Effector memory CD8-positive, alpha-beta T cell (primary cell): ENCODE data around the gene DCT.
"Not testable (repeated sequence)": the region's sequence is repeated elsewhere in the genome, so short reads cannot be mapped to it uniquely, and the experiment has no call there.

ENCODE experiments used
- ATAC-seq: fragments of 150-1000 bp; cut with Tn5 transposase; replicated peaks from 2 replicates; pipeline ENCODE4 v1.10.0; 2021; ENCODE audit warnings: mild to moderate bottlenecking, moderate library complexity
- DNase-seq, 3 experiments: peaks; one replicate each; pipeline ENCODE4 v3.0.0; 2021
- H3K27ac Mint-ChIP-seq, 2 donors: one replicate each; pipeline ENCODE4 v1.8.0; 2022; ENCODE audit warnings: mild to moderate bottlenecking in 2 of 2, mixed read lengths in 2 of 2, moderate library complexity in 2 of 2
- H3K27me3 Mint-ChIP-seq, 2 donors: one replicate each; pipeline ENCODE4 v1.8.0; 2022; ENCODE audit warnings: mixed read lengths in 2 of 2
- H3K36me3 Mint-ChIP-seq: one replicate; pipeline ENCODE4 v1.8.0; 2022; ENCODE audit warnings: mild to moderate bottlenecking, moderate library complexity, mixed read lengths; ENCODE audit not compliant: insufficient read depth
- H3K4me1 Mint-ChIP-seq, 2 donors: one replicate each; pipeline ENCODE4 v1.8.0; 2022; ENCODE audit warnings: low read depth in 2 of 2, mixed read lengths in 2 of 2
- H3K4me3 Mint-ChIP-seq, 2 donors: one replicate each; pipeline ENCODE4 v1.8.0; 2022; ENCODE audit warnings: mild to moderate bottlenecking in 2 of 2, mixed read lengths in 2 of 2, moderate library complexity in 2 of 2
- H3K9me3 Mint-ChIP-seq, 2 donors: one replicate each; pipeline ENCODE4 v1.8.0; 2022; ENCODE audit warnings: mixed read lengths in 2 of 2
- total RNA-seq, 9 experiments: gene quantifications; one replicate each; lab custom pipeline; 2026; lab: John Stamatoyannopoulos, UW

The DCT gene
- total RNA-seq: 0 to 1.3 (median 0.07) reads per million in 9 experiments

- no peak within 1 kb of the TSS for H3K27ac Mint-ChIP-seq
Observed at GRCh38 chr13:94479616-94480015, at the start of gene DCT. Gene DCT (minus strand): TSS chr13:94479682. CDS start chr13:94479255, 427 bp downstream.

GRCh38 chr13:94526956-94527355 lies 47.5 kb upstream of the DCT start:
- peaks cover 38 to 50% of the 10 kb centered on the region in 2 donors for H3K27me3 Mint-ChIP-seq
- H3K27ac Mint-ChIP-seq, H3K36me3 Mint-ChIP-seq, H3K9me3 Mint-ChIP-seq, ATAC-seq, H3K4me1 Mint-ChIP-seq, H3K4me3 Mint-ChIP-seq, DNase-seq: not testable (repeated sequence)

More at GRCh38 chr13:94479616-94480015, at the start of gene DCT:
- Mint-ChIP-seq H3K27me3 (peaks cover 23 to 44% of the 10 kb centered on the region in 2 donors), H3K4me1 (no peaks in the 10 kb centered on the region), H3K9me3 (no peaks in the 10 kb centered on the region), H3K36me3 (no peaks in the 10 kb centered on the region), H3K4me3 (no peak within 1 kb of the TSS)
- DNase-seq: no peak
- no peak for ATAC-seq

- H3K27ac Mint-ChIP-seq: no peak overlapping the region
- DNase-seq (no peak), ATAC-seq (no peak)
- H3K4me3 Mint-ChIP-seq: no peak overlapping the region
- H3K9me3 Mint-ChIP-seq: peaks cover 0 to 2% of the 10 kb centered on the region in 2 donors
- H3K36me3 Mint-ChIP-seq: no peaks in the 10 kb centered on the region
- no peaks in the 10 kb centered on the region for H3K4me1 Mint-ChIP-seq
- peaks cover 32 to 38% of the 10 kb centered on the region in 2 donors for H3K27me3 Mint-ChIP-seq
Observed at GRCh38 chr13:94525781-94526180, 46.3 kb upstream of the DCT start.

- Mint-ChIP-seq H3K4me3 (no peak overlapping the region), H3K27me3 (peaks cover 20 to 24% of the 10 kb centered on the region in 2 donors), H3K9me3 (peaks cover 0 to under 1% of the 10 kb centered on the region in 2 donors), H3K27ac (no peak overlapping the region), H3K4me1 (no peaks in the 10 kb centered on the region), H3K36me3 (no peaks in the 10 kb centered on the region)
- DNase-seq: no peak
- no peak for ATAC-seq
Observed at GRCh38 chr13:94524407-94524806, 44.9 kb upstream of the DCT start.

- Mint-ChIP-seq H3K4me1 (no peaks in the 10 kb centered on the region), H3K9me3 (no peaks in the 10 kb centered on the region), H3K4me3 (no peak overlapping the region), H3K27me3 (peaks cover 10 to 11% of the 10 kb centered on the region in 2 donors), H3K27ac (no peak overlapping the region), H3K36me3 (no peaks in the 10 kb centered on the region)
- ATAC-seq (no peak), DNase-seq (no peak)
Observed at GRCh38 chr13:94520001-94520400, 40.5 kb upstream of the DCT start.

GRCh38 chr13:94516456-94516855 lies 37.0 kb upstream of the DCT start:
- DNase-seq (no peak), ATAC-seq (no peak)
- no peak overlapping the region for H3K27ac Mint-ChIP-seq
- no peaks in the 10 kb centered on the region for H3K36me3 Mint-ChIP-seq
- peaks cover 16 to 31% of the 10 kb centered on the region in 2 donors for H3K27me3 Mint-ChIP-seq
- H3K4me3 Mint-ChIP-seq: no peak overlapping the region
- no peaks in the 10 kb centered on the region for H3K9me3 Mint-ChIP-seq
- H3K4me1 Mint-ChIP-seq: no peaks in the 10 kb centered on the region

GRCh38 chr13:94515911-94516310 lies 36.4 kb upstream of the DCT start:
- peaks cover 21 to 36% of the 10 kb centered on the region in 2 donors for H3K27me3 Mint-ChIP-seq
- H3K27ac Mint-ChIP-seq: no peak overlapping the region

GRCh38 chr13:94515374-94515773 lies 35.9 kb upstream of the DCT start:
- H3K27me3 Mint-ChIP-seq: peaks cover 27 to 40% of the 10 kb centered on the region in 2 donors
- H3K4me1 Mint-ChIP-seq: no peaks in the 10 kb centered on the region
- DNase-seq (no peak), ATAC-seq (no peak)
- H3K36me3 Mint-ChIP-seq: no peaks in the 10 kb centered on the region
- H3K9me3 Mint-ChIP-seq: no peaks in the 10 kb centered on the region
- no peak overlapping the region for H3K4me3 Mint-ChIP-seq
- H3K27ac Mint-ChIP-seq: no peak overlapping the region

More at GRCh38 chr13:94515911-94516310, 36.4 kb upstream of the DCT start:
- ATAC-seq: no peak
- no peak for DNase-seq
- H3K36me3 Mint-ChIP-seq: no peaks in the 10 kb centered on the region
- no peaks in the 10 kb centered on the region for H3K9me3 Mint-ChIP-seq
- H3K4me3 Mint-ChIP-seq: no peak overlapping the region
- H3K4me1 Mint-ChIP-seq: no peaks in the 10 kb centered on the region

- ATAC-seq: no peak
- Mint-ChIP-seq H3K4me3 (no peak overlapping the region), H3K27ac (no peak overlapping the region), H3K4me1 (no peaks in the 10 kb centered on the region), H3K27me3 (peaks cover 31 to 55% of the 10 kb centered on the region in 2 donors), H3K9me3 (no peaks in the 10 kb centered on the region), H3K36me3 (no peaks in the 10 kb centered on the region)
- no peak for DNase-seq
Observed at GRCh38 chr13:94513026-94513425, 33.5 kb upstream of the DCT start.

- Mint-ChIP-seq H3K4me3 (no peak overlapping the region), H3K9me3 (no peaks in the 10 kb centered on the region), H3K4me1 (no peaks in the 10 kb centered on the region), H3K27me3 (peaks cover 8 to 44% of the 10 kb centered on the region in 2 donors), H3K36me3 (no peaks in the 10 kb centered on the region), H3K27ac (no peak overlapping the region)
- no peak for ATAC-seq
- DNase-seq: no peak
Observed at GRCh38 chr13:94505730-94506129, 26.2 kb upstream of the DCT start.

GRCh38 chr13:94503851-94504250 lies 24.4 kb upstream of the DCT start:
- no peaks in the 10 kb centered on the region for H3K4me1 Mint-ChIP-seq
- H3K27ac Mint-ChIP-seq: no peak overlapping the region
- DNase-seq: no peak
- H3K27me3 Mint-ChIP-seq: peaks cover 0 to 35% of the 10 kb centered on the region in 2 donors
- no peaks in the 10 kb centered on the region for H3K36me3 Mint-ChIP-seq
- H3K9me3 Mint-ChIP-seq: no peaks in the 10 kb centered on the region
- no peak overlapping the region for H3K4me3 Mint-ChIP-seq
- no peak for ATAC-seq

GRCh38 chr13:94498831-94499230 lies 19.3 kb upstream of the DCT start:
- DNase-seq, H3K27ac Mint-ChIP-seq, H3K4me3 Mint-ChIP-seq, H3K36me3 Mint-ChIP-seq, H3K9me3 Mint-ChIP-seq, ATAC-seq, H3K4me1 Mint-ChIP-seq: not testable (repeated sequence)
- H3K27me3 Mint-ChIP-seq: peaks cover 13 to 29% of the 10 kb centered on the region in 2 donors

GRCh38 chr13:94495806-94496205 lies 16.3 kb upstream of the DCT start:
- Mint-ChIP-seq H3K4me1 (no peaks in the 10 kb centered on the region), H3K9me3 (peaks cover 0 to 3% of the 10 kb centered on the region in 2 donors), H3K27me3 (peaks cover 19 to 24% of the 10 kb centered on the region in 2 donors), H3K27ac (no peak overlapping the region), H3K36me3 (no peaks in the 10 kb centered on the region), H3K4me3 (no peak overlapping the region)
- ATAC-seq (no peak), DNase-seq (no peak)

GRCh38 chr13:94494026-94494425 lies 14.5 kb upstream of the DCT start:
- DNase-seq (no peak), ATAC-seq (no peak)
- Mint-ChIP-seq H3K27me3 (peaks cover 21 to 24% of the 10 kb centered on the region in 2 donors), H3K4me3 (no peak overlapping the region), H3K9me3 (peaks cover 0 to 3% of the 10 kb centered on the region in 2 donors), H3K27ac (no peak overlapping the region), H3K36me3 (no peaks in the 10 kb centered on the region), H3K4me1 (no peaks in the 10 kb centered on the region)

- no peaks in the 10 kb centered on the region for H3K36me3 Mint-ChIP-seq
- no peak overlapping the region for H3K4me3 Mint-ChIP-seq
- no peak overlapping the region for H3K27ac Mint-ChIP-seq
- H3K27me3 Mint-ChIP-seq: peaks cover 27 to 29% of the 10 kb centered on the region in 2 donors
- H3K4me1 Mint-ChIP-seq: no peaks in the 10 kb centered on the region
- ATAC-seq (no peak), DNase-seq (no peak)
- no peaks in the 10 kb centered on the region for H3K9me3 Mint-ChIP-seq
Observed at GRCh38 chr13:94487043-94487442, 7.6 kb upstream of the DCT start.
